OCI-LY3 (cell line): ENCODE results near the gene RGS9.

Source experiments
- H2AFZ ChIP-seq: fragments of 200-600, 300-600 bp; shearing (Covaris generic); 2 replicates; pipeline ENCODE4 v1.6.0; 2014; ENCODE audit warnings: antibody characterized with exemption, low read depth, low read length
- H3K27ac ChIP-seq: fragments of 200-600, 300-600 bp; sonication (generic); 2 replicates; pipeline ENCODE4 v1.5.1; 2014; ENCODE audit warnings: mild to moderate bottlenecking, low read length, moderate library complexity, mixed read lengths
- H3K27me3 ChIP-seq: fragments of 200-600, 300-600 bp; sonication (generic); 2 replicates; pipeline ENCODE4 v1.6.1; 2014; ENCODE audit warnings: low read depth, low read length, mixed read lengths
- H3K36me3 ChIP-seq: fragments of 200-600, 300-600 bp; sonication (generic); replicated peaks from 2 replicates; pipeline ENCODE3; 2014; ENCODE audit warnings: low read depth, low read length, mixed read lengths
- H3K4me1 ChIP-seq: fragments of 300-600, 200-600 bp; sonication (generic); 2 replicates; pipeline ENCODE4 v1.6.1; 2014; ENCODE audit warnings: low read length, mixed read lengths
- H3K4me2 ChIP-seq: fragments of 200-600, 300-600 bp; sonication (generic); 2 replicates; pipeline ENCODE4 v1.6.1; 2014; ENCODE audit warnings: low read length, mixed read lengths
- H3K4me3 ChIP-seq: fragments of 300-600, 200-600 bp; sonication (generic); 2 replicates; pipeline ENCODE4 v1.5.1; 2014; ENCODE audit warnings: antibody characterized with exemption, mild to moderate bottlenecking, low read length, moderate library complexity
- H3K79me2 ChIP-seq: fragments of 300-600, 200-600 bp; shearing (Covaris generic); 2 replicates; pipeline ENCODE4 v1.6.1; 2014; ENCODE audit warnings: mild to moderate bottlenecking, low read length, mixed read lengths
- H3K9ac ChIP-seq: fragments of 300-600, 200-600 bp; shearing (Covaris generic); 2 replicates; pipeline ENCODE4 v1.6.0; 2014; ENCODE audit warnings: mild to moderate bottlenecking, low read length, moderate library complexity
- H3K9me3 ChIP-seq: fragments of 200-600, 300-600 bp; shearing (Covaris generic); 2 replicates; pipeline ENCODE4 v1.6.1; 2014; ENCODE audit warnings: low read length, mixed read lengths; ENCODE audit not compliant: insufficient read depth
- H4K20me1 ChIP-seq: fragments of 200-600, 300-600 bp; sonication (generic); 2 replicates; pipeline ENCODE4 v1.6.1; 2016; ENCODE audit warnings: low read length, mixed read lengths; ENCODE audit not compliant: insufficient read depth
- CTCF ChIP-seq: fragments of 200-600, 300-600 bp; sonication (generic); IDR thresholded peaks from 2 replicates; pipeline ENCODE4 v1.5.1; 2014; ENCODE audit warnings: antibody characterized with exemption, low read length, low read depth
- EZH2phosphoT487 ChIP-seq: fragments of 200-600 bp; shearing (Covaris generic); IDR thresholded peaks from 2 replicates; pipeline ENCODE4 v1.6.1; 2018; ENCODE audit warnings: antibody characterized with exemption, mixed run types, low read depth

RGS9 gene

GRCh38 chr17:65198653-65199382 is 61.6 kb downstream of the RGS9 start:
- no peaks in the 10 kb centered on the region for H3K79me2 ChIP-seq
- H2AFZ ChIP-seq = no peak overlapping the region
- no peaks in the 10 kb centered on the region for H3K27me3 ChIP-seq
- no peak overlapping the region for H3K27ac ChIP-seq
- no peaks in the 10 kb centered on the region for H3K9me3 ChIP-seq
- H3K36me3 ChIP-seq = no peaks in the 10 kb centered on the region
- H3K4me1 ChIP-seq = peaks cover 6% of the 10 kb centered on the region
- H3K4me2 ChIP-seq = 0 out of 2 replicates have a peak overlapping the region, but pooled peaks have one; percentile 20
- TF ChIP-seq EZH2phosphoT487 (no peak), CTCF (peak; percentile 87)
- H3K4me3 ChIP-seq = no peak overlapping the region
- H4K20me1 ChIP-seq = no peaks in the 10 kb centered on the region
- H3K9ac ChIP-seq = no peak overlapping the region

GRCh38 chr17:65201331-65201730 is 64.2 kb downstream of the RGS9 start:
- Histone ChIP-seq H3K36me3 (no peaks in the 10 kb centered on the region), H3K4me3 (no peak overlapping the region), H3K79me2 (no peaks in the 10 kb centered on the region), H3K9me3 (no peaks in the 10 kb centered on the region), H3K4me2 (no peak overlapping the region), H3K27me3 (no peaks in the 10 kb centered on the region), H4K20me1 (no peaks in the 10 kb centered on the region), H3K4me1 (peaks cover 6% of the 10 kb centered on the region), H3K9ac (no peak overlapping the region), H3K27ac (no peak overlapping the region), H2AFZ (no peak overlapping the region)
- TF ChIP-seq CTCF (no peak), EZH2phosphoT487 (no peak)

GRCh38 chr17:65202844-65203571 is 65.8 kb downstream of the RGS9 start:
- peaks cover 4% of the 10 kb centered on the region for H3K4me1 ChIP-seq
- no peak overlapping the region for H3K9ac ChIP-seq
- no peak overlapping the region for H3K4me3 ChIP-seq
- no peaks in the 10 kb centered on the region for H3K79me2 ChIP-seq
- no peak overlapping the region for H3K27ac ChIP-seq
- H3K36me3 ChIP-seq = no peaks in the 10 kb centered on the region
- no peak for TF ChIP-seq EZH2phosphoT487
- no peak for TF ChIP-seq CTCF
- no peaks in the 10 kb centered on the region for H3K27me3 ChIP-seq
- no peaks in the 10 kb centered on the region for H3K9me3 ChIP-seq
- no peaks in the 10 kb centered on the region for H4K20me1 ChIP-seq
- H2AFZ ChIP-seq = no peak overlapping the region
- H3K4me2 ChIP-seq = no peak overlapping the region

GRCh38 chr17:65204001-65204400 is 66.8 kb downstream of the RGS9 start:
- no peaks in the 10 kb centered on the region for H3K36me3 ChIP-seq
- H4K20me1 ChIP-seq = no peaks in the 10 kb centered on the region
- H3K27ac ChIP-seq = no peak overlapping the region
- no peaks in the 10 kb centered on the region for H3K9me3 ChIP-seq
- no peak overlapping the region for H3K4me2 ChIP-seq
- no peak overlapping the region for H3K9ac ChIP-seq
- H2AFZ ChIP-seq = no peak overlapping the region
- no peaks in the 10 kb centered on the region for H3K27me3 ChIP-seq
- no peak overlapping the region for H3K4me3 ChIP-seq
- no peaks in the 10 kb centered on the region for H3K4me1 ChIP-seq
- TF ChIP-seq CTCF (no peak), EZH2phosphoT487 (no peak)
- no peaks in the 10 kb centered on the region for H3K79me2 ChIP-seq
